ENCODE data around the gene NUMB.

The NUMB gene

GRCh38 chr14:73458183-73458976 is at the start of gene NUMB:
NUMB (minus strand) TSS chr14:73458546; CDS start chr14:73355751, 102,795 bp downstream.
- peak within 1 kb of the TSS; percentile 82 for H3K4me3 ChIP-seq (ENCODE audit: low read length)
- DNase-seq (ENCODE audit: low read depth) = peak; percentile 100
- TF ChIP-seq CTCF (conservative IDR thresholded peaks at IDR 0.05; ENCODE audit: low read length) = no peak

GRCh38 chr14:73503648-73504047 is 45.3 kb upstream of the NUMB start:
- no peak for TF ChIP-seq CTCF (conservative IDR thresholded peaks at IDR 0.05; ENCODE audit: low read length)
- H3K4me3 ChIP-seq (ENCODE audit: low read length) = no peak overlapping the region
- peak; percentile 43 for DNase-seq (ENCODE audit: low read depth)

GRCh38 chr14:73502017-73502619 is 43.8 kb upstream of the NUMB start:
- H3K4me3 ChIP-seq (ENCODE audit: low read length) = no peak overlapping the region
- DNase-seq (ENCODE audit: low read depth) = peak; percentile 25
- no peak for TF ChIP-seq CTCF (conservative IDR thresholded peaks at IDR 0.05; ENCODE audit: low read length)

GRCh38 chr14:73500360-73500759 is 42.0 kb upstream of the NUMB start:
- DNase-seq (ENCODE audit: low read depth) = no peak
- TF ChIP-seq CTCF (conservative IDR thresholded peaks at IDR 0.05; ENCODE audit: low read length) = no peak
- no peak overlapping the region for H3K4me3 ChIP-seq (ENCODE audit: low read length)

GRCh38 chr14:73494593-73494992 is 36.2 kb upstream of the NUMB start:
- DNase-seq (ENCODE audit: low read depth) = no peak

GRCh38 chr14:73492670-73493069 is 34.3 kb upstream of the NUMB start:
- no peak for TF ChIP-seq CTCF (conservative IDR thresholded peaks at IDR 0.05; ENCODE audit: low read length)
- H3K4me3 ChIP-seq (ENCODE audit: low read length) = peak overlapping the region; percentile 77; the same call in 1 of the 2 replicates
- no peak for DNase-seq (ENCODE audit: low read depth)

More at GRCh38 chr14:73494593-73494992, 36.2 kb upstream of the NUMB start:
- H3K4me3 ChIP-seq (ENCODE audit: low read length) = no peak overlapping the region
- no peak for TF ChIP-seq CTCF (conservative IDR thresholded peaks at IDR 0.05; ENCODE audit: low read length)

Data from AG10803 (cell line).